LNCAP (cell line): ENCODE measurements around the gene MEFV.
A peak's percentile ranks its signal among the peaks of the same experiment; 100 is the strongest.

Experiments
- TF ChIP-seq, protein P1 (sequence below): fragments of 450-650 bp; IDR thresholded peaks from 2 replicates; pipeline ENCODE4 v1.5.1; 2017; ENCODE audit warnings: mild to moderate bottlenecking

The MEFV gene

DNA sequence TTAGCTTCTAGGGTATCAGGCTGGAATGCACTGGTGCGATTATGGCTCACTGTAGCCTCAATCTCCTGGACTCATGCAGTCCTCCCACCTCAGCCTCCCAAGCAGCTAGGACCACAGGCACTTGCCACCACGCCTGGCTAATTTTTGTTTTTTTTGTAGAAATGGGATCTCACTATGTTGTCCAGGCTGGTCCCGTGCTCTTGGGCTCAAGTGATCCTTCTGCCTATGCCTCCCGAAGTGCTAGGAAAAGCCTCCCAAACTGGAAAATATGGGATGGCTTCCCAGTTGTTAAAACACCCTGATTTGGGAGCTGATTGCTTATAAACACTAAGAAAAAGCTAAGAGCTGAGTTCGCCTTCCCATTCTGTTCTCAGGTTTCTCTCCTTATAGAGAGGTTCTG lies 20.2 kb upstream of the MEFV start:
- TF ChIP-seq, protein P1, sequence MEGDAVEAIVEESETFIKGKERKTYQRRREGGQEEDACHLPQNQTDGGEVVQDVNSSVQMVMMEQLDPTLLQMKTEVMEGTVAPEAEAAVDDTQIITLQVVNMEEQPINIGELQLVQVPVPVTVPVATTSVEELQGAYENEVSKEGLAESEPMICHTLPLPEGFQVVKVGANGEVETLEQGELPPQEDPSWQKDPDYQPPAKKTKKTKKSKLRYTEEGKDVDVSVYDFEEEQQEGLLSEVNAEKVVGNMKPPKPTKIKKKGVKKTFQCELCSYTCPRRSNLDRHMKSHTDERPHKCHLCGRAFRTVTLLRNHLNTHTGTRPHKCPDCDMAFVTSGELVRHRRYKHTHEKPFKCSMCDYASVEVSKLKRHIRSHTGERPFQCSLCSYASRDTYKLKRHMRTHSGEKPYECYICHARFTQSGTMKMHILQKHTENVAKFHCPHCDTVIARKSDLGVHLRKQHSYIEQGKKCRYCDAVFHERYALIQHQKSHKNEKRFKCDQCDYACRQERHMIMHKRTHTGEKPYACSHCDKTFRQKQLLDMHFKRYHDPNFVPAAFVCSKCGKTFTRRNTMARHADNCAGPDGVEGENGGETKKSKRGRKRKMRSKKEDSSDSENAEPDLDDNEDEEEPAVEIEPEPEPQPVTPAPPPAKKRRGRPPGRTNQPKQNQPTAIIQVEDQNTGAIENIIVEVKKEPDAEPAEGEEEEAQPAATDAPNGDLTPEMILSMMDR = no peak

DNA sequence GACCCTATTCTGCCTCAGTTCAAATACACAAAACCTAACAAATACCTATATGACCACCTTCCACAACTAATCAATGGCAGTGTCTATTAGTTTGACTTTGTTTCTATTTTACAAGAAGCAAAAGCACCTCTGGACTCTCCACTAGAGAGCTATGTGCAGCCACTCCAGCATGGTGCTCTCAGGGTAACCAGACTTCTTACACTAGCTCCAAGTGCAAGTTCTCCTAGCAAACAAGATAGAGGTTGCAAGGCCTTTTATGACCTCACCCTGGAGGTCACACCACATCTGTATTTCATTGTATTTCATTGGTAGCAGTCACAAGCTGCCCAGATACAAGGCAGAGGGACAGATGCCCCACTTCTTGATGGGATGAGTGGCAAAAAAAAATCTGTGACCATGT lies 18.5 kb upstream of the MEFV start:
- TF ChIP-seq, protein P1 = no peak

DNA sequence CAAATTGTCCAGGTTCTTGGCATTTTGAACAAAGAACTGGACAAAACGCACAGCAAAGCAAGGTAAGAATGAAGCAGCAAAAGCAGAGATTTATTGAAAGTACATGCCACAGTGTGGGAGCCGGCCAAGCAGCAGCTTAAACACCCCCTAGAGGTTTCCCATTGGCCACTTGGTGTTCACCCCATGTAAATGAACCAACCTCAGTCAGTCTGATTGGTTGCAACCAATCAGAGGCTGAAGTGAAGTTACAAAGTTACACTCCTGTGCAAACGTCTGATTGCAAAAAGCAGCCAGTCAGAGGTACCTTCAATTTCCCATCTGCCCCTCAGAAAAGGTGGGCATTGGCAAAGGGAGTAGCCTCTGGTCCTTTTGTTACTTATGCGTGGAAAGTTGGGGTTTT lies 18.1 kb upstream of the MEFV start:
- TF ChIP-seq, protein P1 = no peak

DNA sequence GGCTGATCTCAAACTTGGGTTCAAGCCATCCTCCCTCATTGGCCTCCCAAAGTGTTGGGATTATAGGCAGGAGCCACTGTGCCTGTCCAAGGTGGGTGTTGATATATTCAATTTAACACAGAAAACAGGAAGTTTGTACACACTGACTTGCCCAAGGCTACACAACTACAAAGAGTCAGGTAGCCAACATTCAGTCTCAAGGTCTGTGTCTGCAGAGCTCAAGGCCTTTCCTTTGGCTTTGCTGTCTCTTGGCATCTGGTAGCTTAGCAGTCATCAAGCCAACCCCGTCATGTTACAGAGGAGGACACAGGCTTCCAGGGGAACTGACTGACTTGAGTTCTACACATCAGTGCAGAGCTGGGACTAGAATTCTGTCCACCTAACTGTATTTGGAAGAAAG lies 11.9 kb upstream of the MEFV start:
- TF ChIP-seq, protein P1 = no peak

DNA sequence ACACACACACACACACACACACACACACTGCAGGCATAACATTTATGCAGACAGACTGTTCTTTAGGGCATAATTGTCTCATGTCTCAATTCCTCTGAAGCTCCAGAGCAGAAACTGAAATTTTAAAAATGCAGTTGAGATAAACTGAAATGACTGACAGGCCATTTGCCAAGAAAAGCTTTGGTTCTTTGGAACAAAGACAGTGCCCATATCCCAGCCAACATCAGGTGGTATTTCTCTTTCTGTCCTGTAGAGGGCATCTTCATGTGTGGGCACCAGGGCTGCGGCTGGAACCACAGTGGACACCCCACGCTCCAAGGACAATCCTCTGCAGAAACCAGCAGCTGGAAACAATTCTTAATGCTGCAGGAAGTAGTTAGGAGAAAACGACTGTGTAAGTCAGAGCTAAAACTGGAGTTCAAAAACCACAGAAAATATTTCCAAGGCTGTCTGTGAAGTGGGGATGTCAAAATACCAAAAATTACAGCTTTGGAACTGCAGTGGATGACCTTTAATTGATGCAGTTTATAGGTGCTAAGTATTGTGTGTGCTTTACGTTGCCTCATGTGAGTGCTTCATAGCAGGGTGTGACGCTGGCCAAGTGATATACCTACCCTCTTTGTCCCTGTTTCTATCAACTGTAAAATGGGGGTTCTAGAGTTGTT lies 10.6 kb upstream of the MEFV start:
- TF ChIP-seq, protein P1 = peak; percentile 58

DNA sequence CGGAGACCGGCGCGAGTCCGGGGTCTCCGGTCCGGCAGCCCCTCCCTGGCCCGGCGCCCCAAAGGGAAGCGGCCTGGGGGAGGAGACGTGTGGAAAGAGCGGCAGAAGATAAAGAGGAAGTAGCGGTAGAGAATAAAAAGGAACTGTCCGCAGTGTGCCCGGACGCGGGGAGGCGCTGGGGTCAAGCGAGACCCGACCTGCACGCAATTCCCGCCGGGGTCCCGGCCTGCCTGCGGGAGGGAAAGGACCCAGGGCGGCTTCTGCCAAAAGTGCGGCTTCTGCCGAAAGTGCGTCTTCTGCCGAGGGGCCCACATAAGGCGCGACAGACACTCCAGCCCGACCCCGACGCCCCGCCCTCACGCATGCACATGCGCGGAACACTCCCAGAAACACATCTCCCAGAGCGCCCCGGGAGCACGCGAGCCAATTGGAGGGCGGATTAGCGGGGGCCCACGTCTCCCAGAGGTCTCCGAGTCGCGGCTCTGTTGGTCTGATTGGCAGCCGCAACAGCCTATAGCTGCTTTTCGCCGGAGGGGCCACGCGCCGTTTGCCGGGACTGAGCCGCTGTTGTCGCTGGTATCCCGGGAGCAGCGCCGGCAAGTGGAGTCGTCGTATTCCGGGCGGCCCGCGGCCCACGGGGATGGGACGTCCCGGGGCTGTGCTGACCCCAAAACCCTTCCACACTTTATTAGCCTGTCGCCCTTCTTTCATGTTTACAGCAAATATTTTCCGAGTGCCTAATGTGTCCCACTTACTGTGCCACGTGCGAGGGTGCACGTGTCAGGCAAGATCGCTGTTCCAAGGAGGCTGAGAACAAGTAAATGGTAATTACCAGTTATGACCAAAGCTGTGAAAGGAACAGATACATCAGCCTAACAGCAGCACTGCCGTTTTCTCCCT lies 8.0 kb upstream of the MEFV start:
- TF ChIP-seq, protein P1 = peak; percentile 33; the same call in 1 of the 2 replicates

DNA sequence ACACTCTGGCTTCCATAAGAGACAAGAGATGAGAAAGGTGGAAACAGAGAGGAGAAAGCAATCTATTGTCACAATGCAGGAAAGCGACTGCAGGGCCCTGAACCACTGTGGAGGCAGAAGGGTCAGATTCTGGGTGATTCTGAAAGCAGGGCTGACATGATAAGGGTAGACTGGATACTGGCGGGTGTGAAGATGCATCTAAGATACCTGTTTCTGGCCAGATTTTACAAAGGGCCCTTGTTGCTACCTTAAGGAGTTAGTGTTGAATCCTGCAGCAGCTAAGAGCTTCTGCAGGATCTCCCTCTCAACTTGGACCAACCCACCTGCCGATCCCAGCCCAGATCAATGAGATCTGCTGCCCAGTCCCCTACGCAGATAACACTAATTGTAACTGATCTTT lies 6.1 kb upstream of the MEFV start:
- TF ChIP-seq, protein P1 = no peak
